PC-9 (cell line): Measurements from ENCODE around the gene AHDC1.

Source experiments
- EZH2 ChIP-seq: fragments of 200-600 bp; sonication (generic); IDR thresholded peaks from 2 replicates; pipeline ENCODE4 v1.8.0; 2017; ENCODE audit warnings: antibody characterized with exemption, low read depth
- TF ChIP-seq, protein P1 (sequence below): fragments of 200-600 bp; sonication (generic); conservative IDR thresholded peaks from 2 replicates; pipeline ENCODE4 v1.6.1; 2017; ENCODE audit warnings: mixed run types, antibody characterized with exemption, mild to moderate bottlenecking, moderate library complexity

DNA sequence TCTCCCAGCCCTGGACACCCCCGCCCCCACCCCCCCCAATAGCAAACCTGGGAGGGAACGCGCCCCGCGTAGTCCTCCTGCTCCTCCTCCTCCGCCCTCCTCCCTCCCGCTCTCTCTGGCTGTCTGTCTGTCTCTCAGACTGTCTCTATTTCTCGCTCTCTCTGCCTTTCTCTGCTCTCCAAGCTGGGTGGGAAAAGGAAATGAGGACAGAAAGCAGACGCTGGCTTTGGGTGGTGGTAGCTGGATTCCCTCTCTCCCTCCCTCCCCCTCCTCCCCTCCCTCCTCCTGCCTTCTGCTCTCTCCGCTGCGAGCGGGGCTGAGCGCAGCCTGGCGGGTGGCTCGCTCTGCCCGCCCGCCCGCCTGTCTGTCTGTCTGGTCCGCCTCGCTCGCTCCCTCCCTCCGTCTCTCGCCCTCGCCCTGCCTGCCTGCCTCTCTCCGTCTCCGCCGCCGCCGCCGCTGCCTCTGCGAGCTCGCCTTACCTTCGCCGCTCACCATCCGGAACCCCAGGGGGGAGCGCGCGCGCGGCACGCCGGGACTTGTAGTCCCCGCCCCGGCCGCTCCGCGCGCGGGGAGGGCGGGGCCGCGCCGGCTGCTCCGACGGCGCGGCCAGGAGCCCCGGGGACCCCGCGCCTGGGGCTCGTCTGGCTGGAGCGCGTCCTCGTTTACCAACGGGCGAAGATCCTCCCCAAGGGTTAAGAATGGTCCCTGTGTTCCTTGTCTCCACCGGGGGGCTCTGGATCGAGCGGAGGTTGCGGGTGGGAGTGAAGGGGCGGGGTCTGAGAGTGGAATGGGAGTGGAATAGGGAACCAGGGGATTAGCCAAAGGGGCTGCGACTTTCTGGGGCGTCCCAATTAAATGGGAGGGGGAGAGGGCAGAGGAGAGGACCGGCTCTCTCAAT, at the start of gene AHDC1:
- TF ChIP-seq, protein P1, sequence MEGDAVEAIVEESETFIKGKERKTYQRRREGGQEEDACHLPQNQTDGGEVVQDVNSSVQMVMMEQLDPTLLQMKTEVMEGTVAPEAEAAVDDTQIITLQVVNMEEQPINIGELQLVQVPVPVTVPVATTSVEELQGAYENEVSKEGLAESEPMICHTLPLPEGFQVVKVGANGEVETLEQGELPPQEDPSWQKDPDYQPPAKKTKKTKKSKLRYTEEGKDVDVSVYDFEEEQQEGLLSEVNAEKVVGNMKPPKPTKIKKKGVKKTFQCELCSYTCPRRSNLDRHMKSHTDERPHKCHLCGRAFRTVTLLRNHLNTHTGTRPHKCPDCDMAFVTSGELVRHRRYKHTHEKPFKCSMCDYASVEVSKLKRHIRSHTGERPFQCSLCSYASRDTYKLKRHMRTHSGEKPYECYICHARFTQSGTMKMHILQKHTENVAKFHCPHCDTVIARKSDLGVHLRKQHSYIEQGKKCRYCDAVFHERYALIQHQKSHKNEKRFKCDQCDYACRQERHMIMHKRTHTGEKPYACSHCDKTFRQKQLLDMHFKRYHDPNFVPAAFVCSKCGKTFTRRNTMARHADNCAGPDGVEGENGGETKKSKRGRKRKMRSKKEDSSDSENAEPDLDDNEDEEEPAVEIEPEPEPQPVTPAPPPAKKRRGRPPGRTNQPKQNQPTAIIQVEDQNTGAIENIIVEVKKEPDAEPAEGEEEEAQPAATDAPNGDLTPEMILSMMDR = no peak
- no peak for TF ChIP-seq EZH2
